Measurements from ENCODE around the gene VSX1. TPM values are rescaled to one million over a fixed set of nuclear protein-coding genes. Genes with fewer than 3 reads are reported as not detected.
A peak's percentile ranks its signal among the peaks of the same experiment; 100 is the strongest.

The VSX1 gene
- total RNA-seq, 1 donor from 2014 or later, result not detected

DNA sequence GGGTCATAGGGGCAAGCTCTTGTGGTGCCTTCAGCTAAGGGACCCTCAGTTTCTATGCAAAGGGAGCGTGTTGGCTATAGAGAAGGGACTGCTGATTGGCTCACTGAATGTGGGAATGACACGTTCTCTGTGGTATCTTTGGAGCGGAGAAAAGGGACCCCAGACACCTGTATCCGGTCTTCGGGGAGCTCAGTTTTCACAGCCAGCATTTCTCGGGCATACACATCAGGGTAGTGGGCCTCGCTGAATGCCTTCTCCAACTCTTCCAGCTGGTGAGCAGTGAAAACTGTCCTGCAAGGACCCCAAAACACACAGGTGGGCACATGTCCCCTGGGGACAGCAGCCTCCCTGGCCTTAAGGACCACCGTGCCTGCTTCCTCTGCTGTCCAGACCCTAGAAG, 3.3 kb downstream of the VSX1 start:
- ChIA-PET POLR2A (no interaction called here), CTCF (interaction anchor here (1.8 kb wide), 1 partner anchor 84 kb away, joined by 4 read pairs; no protein-coding TSS in a partner anchor)
- TF ChIP-seq, protein P1, sequence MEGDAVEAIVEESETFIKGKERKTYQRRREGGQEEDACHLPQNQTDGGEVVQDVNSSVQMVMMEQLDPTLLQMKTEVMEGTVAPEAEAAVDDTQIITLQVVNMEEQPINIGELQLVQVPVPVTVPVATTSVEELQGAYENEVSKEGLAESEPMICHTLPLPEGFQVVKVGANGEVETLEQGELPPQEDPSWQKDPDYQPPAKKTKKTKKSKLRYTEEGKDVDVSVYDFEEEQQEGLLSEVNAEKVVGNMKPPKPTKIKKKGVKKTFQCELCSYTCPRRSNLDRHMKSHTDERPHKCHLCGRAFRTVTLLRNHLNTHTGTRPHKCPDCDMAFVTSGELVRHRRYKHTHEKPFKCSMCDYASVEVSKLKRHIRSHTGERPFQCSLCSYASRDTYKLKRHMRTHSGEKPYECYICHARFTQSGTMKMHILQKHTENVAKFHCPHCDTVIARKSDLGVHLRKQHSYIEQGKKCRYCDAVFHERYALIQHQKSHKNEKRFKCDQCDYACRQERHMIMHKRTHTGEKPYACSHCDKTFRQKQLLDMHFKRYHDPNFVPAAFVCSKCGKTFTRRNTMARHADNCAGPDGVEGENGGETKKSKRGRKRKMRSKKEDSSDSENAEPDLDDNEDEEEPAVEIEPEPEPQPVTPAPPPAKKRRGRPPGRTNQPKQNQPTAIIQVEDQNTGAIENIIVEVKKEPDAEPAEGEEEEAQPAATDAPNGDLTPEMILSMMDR (IDR thresholded peaks at IDR 0.05), result no peak
- H3K27me3 Mint-ChIP-seq, result peaks cover 56% of the 10 kb centered on the region
- ATAC-seq (ENCODE audit: low read depth) (no peak), DNase-seq (no peak)
- H3K36me3 Mint-ChIP-seq (ENCODE audit: low read depth), result no peaks in the 10 kb centered on the region
- H3K9me3 Mint-ChIP-seq, result no peaks in the 10 kb centered on the region
- intact Hi-C loops (cut with micrococcal nuclease), result no loop called here
- no peak overlapping the region for H3K4me3 Mint-ChIP-seq
- peaks cover 9% of the 10 kb centered on the region for H3K4me1 Mint-ChIP-seq
- no peak overlapping the region for H3K27ac Mint-ChIP-seq

DNA sequence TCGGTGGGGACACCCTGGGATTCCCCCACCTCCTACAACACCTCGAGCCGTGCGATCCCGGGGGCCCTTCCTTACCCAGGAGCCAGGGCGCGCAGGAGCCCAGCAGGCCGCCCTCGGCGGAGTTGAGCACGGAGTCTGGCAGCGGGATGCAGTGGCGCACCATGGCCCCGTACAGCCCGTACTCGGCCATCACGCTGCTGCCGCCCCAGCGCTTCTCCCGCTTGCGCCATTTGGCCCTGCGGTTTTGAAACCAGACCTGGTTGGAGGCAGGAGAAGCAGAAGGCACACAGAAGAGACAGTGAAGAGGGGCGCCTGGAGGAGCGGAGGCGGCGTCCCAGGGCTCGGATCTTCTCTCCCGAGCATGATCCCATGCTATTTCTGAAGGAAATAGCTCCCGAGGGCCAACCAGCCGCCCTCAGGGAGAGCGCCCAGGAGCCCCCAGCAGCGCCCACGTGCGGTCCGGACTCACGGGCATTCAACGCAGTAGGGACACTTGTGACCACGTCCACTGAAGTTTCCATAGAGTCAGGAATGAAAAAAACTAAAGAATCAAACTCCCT, 4.3 kb downstream of the VSX1 start:
- POLR2A ChIA-PET, result no interaction called here
- Mint-ChIP-seq H3K27me3 (peaks cover 55% of the 10 kb centered on the region), H3K27ac (no peak overlapping the region), H3K9me3 (no peaks in the 10 kb centered on the region), H3K4me3 (peak overlapping the region; percentile 19), H3K36me3 (ENCODE audit: low read depth) (no peaks in the 10 kb centered on the region), H3K4me1 (peaks cover 9% of the 10 kb centered on the region)
- no peak for DNase-seq
- TF ChIP-seq, protein P1 (IDR thresholded peaks at IDR 0.05), result no peak
- intact Hi-C loops (cut with micrococcal nuclease), result no loop called here
- CTCF ChIA-PET, result interaction anchor here (1.8 kb wide), 1 partner anchor 83 kb away, joined by 4 read pairs; no protein-coding TSS in a partner anchor
- no peak for ATAC-seq (ENCODE audit: low read depth)

DNA sequence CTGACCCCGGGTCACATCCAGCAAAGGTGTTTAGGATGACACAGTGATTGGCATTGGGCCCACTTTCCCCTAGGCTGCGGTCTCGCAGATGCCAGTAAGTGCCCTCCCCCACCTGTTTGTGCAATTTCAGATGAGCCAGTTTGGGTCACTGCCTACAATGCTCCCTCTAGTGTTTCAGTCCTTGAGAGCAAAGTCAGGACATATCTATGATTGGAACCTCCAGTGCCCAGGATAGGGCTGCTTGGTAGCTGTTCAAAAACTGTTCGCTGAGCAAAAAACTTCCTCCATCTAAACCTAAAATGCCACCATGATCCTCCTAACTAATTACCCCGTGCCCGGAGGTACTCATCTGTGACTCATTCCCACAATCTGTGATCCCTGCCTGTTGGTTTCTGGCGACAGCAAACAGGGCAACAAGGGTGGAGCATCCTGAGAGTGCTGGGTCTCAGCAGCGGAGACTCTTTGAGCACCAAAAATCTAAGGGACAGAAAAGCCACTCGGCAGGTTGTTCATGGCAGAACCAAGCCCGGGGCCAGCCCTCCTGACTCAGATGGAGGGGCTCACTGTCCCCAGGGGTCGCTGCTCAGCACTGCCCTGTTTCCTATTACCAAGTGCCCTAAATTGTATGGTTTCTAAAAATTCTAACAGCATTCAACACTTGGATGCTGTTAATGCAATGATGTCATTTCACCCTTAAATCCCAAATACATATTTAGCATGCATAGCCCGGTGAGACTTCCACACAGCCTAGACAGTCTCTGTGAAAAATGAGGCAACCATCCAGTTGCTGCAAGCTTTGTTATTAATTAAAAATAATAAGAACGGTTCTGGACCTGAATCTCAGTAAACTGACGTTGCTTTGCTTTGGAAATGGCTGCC, 5.0 kb downstream of the VSX1 start:
- Mint-ChIP-seq H3K4me3 (peak overlapping the region; percentile 19), H3K4me1 (peaks cover 9% of the 10 kb centered on the region), H3K27ac (no peak overlapping the region), H3K27me3 (peaks cover 57% of the 10 kb centered on the region), H3K9me3 (no peaks in the 10 kb centered on the region), H3K36me3 (ENCODE audit: low read depth) (no peaks in the 10 kb centered on the region)
- TF ChIP-seq, protein P1 (IDR thresholded peaks at IDR 0.05), result no peak
- no peak for ATAC-seq (ENCODE audit: low read depth)
- ChIA-PET POLR2A (no interaction called here), CTCF (interaction anchor here (1.8 kb wide), 1 partner anchor 83 kb away, joined by 4 read pairs; no protein-coding TSS in a partner anchor)
- no peak for DNase-seq
- intact Hi-C loops (cut with micrococcal nuclease), result no loop called here

DNA sequence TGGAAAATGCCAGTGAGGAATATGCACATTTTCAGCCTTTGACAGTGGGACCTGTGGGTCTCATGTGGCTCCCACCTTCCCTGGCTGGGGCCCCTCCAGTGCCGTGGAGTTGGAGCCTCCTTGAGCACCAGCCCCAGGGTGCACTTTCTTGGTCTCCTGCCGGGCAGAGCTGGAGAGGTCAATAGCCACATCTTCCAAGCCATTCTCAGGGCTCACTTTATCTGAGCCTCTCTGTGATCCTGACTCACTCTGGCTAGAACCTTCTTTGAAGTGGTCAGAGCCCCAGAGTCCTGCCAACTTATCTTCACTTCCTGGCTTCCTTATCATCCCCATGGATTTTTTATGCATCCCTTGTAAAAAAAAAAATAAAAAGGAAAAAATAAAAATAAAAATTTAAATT, 5.7 kb downstream of the VSX1 start:
- DNase-seq, result no peak
- Mint-ChIP-seq H3K4me1 (peaks cover 7% of the 10 kb centered on the region), H3K4me3 (no peak overlapping the region), H3K27me3 (peaks cover 55% of the 10 kb centered on the region), H3K27ac (no peak overlapping the region), H3K9me3 (no peaks in the 10 kb centered on the region), H3K36me3 (ENCODE audit: low read depth) (no peaks in the 10 kb centered on the region)
- TF ChIP-seq, protein P1 (IDR thresholded peaks at IDR 0.05), result no peak
- ChIA-PET CTCF (interaction anchor here (0.9 kb wide), 1 partner anchor 81 kb away, joined by 3 read pairs; no protein-coding TSS in a partner anchor), POLR2A (no interaction called here)
- ATAC-seq (ENCODE audit: low read depth), result no peak
- intact Hi-C loops (cut with micrococcal nuclease), result no loop called here

DNA sequence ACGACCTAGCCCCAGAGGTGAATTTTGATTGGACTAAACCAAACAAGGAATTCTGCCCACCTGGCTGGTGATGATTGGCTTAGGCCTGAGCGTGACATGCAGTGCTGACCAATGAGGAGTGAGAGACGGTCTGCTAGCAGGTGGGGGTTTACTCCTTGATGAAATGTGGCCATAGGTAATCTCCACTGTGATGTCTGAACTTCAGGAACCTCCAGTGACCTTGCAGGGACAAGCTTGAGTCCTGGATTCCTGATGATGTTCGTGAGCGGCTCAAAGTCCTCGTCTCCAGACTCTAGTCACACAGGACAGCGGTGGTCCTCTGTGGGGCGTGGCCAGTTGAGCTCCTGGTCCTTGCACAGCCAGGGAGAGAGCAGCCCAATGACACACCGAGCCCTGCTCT, 8.4 kb downstream of the VSX1 start:
- Mint-ChIP-seq H3K4me3 (no peak overlapping the region), H3K4me1 (peaks cover 2% of the 10 kb centered on the region), H3K27me3 (peaks cover 37% of the 10 kb centered on the region), H3K36me3 (ENCODE audit: low read depth) (no peaks in the 10 kb centered on the region), H3K9me3 (no peaks in the 10 kb centered on the region), H3K27ac (no peak overlapping the region)
- POLR2A ChIA-PET, result no interaction called here
- intact Hi-C loops (cut with micrococcal nuclease), result no loop called here
- TF ChIP-seq, protein P1 (IDR thresholded peaks at IDR 0.05), result no peak
- CTCF ChIA-PET, result no interaction called here
- no peak for ATAC-seq (ENCODE audit: low read depth)
- no peak for DNase-seq

All from activated B cell treated with CpG ODN at 0.5 μM for 24 hours (primary cell).